ENCODE results near the gene IGLL1.

- TF ChIP-seq CTCF (IDR thresholded peaks at IDR 0.05) (no peak), POLR2A (IDR thresholded peaks at IDR 0.05) (no peak)
These were observed 27.5 kb downstream of the IGLL1 start for GRCh38 chr22:23552573-23552972.

Data from testis (tissue), 2 donors.